PC-3 (cell line): ENCODE data around the gene INSYN2A. TPM values are rescaled to one million over a fixed set of nuclear protein-coding genes. Genes with fewer than 3 reads are reported as not detected.

Source experiments
- ATAC-seq: fragments of 200-7000 bp; cut with Tn5 transposase; 2 replicates; pipeline ENCODE4 v1.9.1; 2020; ENCODE audit warnings: mild to moderate bottlenecking, moderate library complexity
- BruUV-seq: library from RNA; stranded (reverse); fragments of 400-500 nt; replicated peaks from 2 replicates; lab custom pipeline; 2021; lab: Mats Ljungman, UMichigan
- CTCF ChIA-PET: fragments of 300-600 bp; sonication (Branson Sonifier 250); formaldehyde crosslinking; loops from one replicate; lab custom pipeline; 2022; ENCODE audit warnings: antibody characterized with exemption; lab: Charles Lee
- POLR2A ChIA-PET: fragments of 300-600 bp; sonication (Branson Sonifier 250); formaldehyde crosslinking; loops from one replicate; lab custom pipeline; 2022; ENCODE audit warnings: antibody characterized with exemption; ENCODE audit not compliant: unreplicated experiment; lab: Charles Lee
- DNase-seq: peaks from one replicate; pipeline ENCODE4 v3.0.0-alpha.2; 2015
- H2AFZ ChIP-seq: fragments of 300-600 bp; sonication (generic); 2 replicates; pipeline ENCODE4 v1.6.0; 2016; ENCODE audit warnings: antibody characterized with exemption, low read length
- H3F3A ChIP-seq: fragments of 300-600 bp; sonication (generic); one replicate; pipeline ENCODE4 v1.6.0; 2017; ENCODE audit warnings: antibody characterized with exemption, low read length, control low read depth, mild to moderate bottlenecking; ENCODE audit not compliant: unreplicated experiment
- H3K27ac ChIP-seq: fragments of 300-600 bp; sonication (generic); 2 replicates; pipeline ENCODE4 v1.5.1; 2016; ENCODE audit warnings: mild to moderate bottlenecking, low read length
- H3K27me3 ChIP-seq: fragments of 300-600 bp; sonication (generic); 2 replicates; pipeline ENCODE4 v1.6.1; 2016; ENCODE audit warnings: low read length, mixed read lengths
- H3K36me3 ChIP-seq: fragments of 300-600 bp; sonication (generic); 2 replicates; pipeline ENCODE4 v1.6.1; 2016; ENCODE audit warnings: low read depth, mixed run types, low read length, mixed read lengths
- H3K4me1 ChIP-seq: fragments of 300-600 bp; sonication (generic); 2 replicates; pipeline ENCODE4 v1.5.1; 2016; ENCODE audit warnings: low read length; ENCODE audit not compliant: insufficient read depth
- H3K4me2 ChIP-seq: fragments of 300-600 bp; sonication (generic); 2 replicates; pipeline ENCODE4 v1.6.0; 2016; ENCODE audit warnings: low read length
- H3K4me3 ChIP-seq: fragments of 300-600 bp; sonication (generic); 2 replicates; pipeline ENCODE4 v1.5.1; 2016; ENCODE audit warnings: mild to moderate bottlenecking, low read length, mixed read lengths
- H3K79me2 ChIP-seq: fragments of 300-600 bp; sonication (generic); 2 replicates; pipeline ENCODE4 v1.6.1; 2017; ENCODE audit warnings: low read length, mixed read lengths
- H3K9ac ChIP-seq: fragments of 300-600 bp; sonication (generic); 2 replicates; pipeline ENCODE4 v1.6.0; 2016; ENCODE audit warnings: mild to moderate bottlenecking, low read length
- H3K9me2 ChIP-seq: fragments of 300-600 bp; sonication (generic); replicated peaks from 2 replicates; pipeline ENCODE4 v1.6.1; 2016; ENCODE audit warnings: mixed run types, low read length, mixed read lengths
- H3K9me3 ChIP-seq: fragments of 300-600 bp; sonication (generic); 2 replicates; pipeline ENCODE4 v1.6.1; 2016; ENCODE audit warnings: low read length, mixed read lengths
- H4K20me1 ChIP-seq: fragments of 300-600 bp; sonication (generic); 2 replicates; pipeline ENCODE4 v1.6.1; 2016; ENCODE audit warnings: low read length, mixed read lengths
- CTCF ChIP-seq: fragments of 300-600 bp; sonication (generic); conservative IDR thresholded peaks from 2 replicates; pipeline ENCODE4 v1.5.1; 2017; ENCODE audit warnings: antibody characterized with exemption, low read depth, mild to moderate bottlenecking, low read length
- EZH2 ChIP-seq: fragments of 300-600 bp; sonication (generic); IDR thresholded peaks from one replicate; pipeline ENCODE4 v1.6.1; 2017; ENCODE audit warnings: antibody characterized with exemption, mild to moderate bottlenecking, low read length; ENCODE audit not compliant: unreplicated experiment
- EZH2phosphoT487 ChIP-seq: fragments of 300-600 bp; sonication (generic); IDR thresholded peaks from 2 replicates; pipeline ENCODE4 v1.6.1; 2018; ENCODE audit warnings: mild to moderate bottlenecking, antibody characterized with exemption, low read length, borderline replicate concordance
- intact Hi-C: fragments of 100-400 bp; cut with micrococcal nuclease; formaldehyde crosslinking; loops from 2 replicates; pipeline ENCODE4 v1.9.0; 2023
- total RNA-seq: library from RNA; depleted of rRNA; stranded (reverse); fragments of >200 nt; gene quantifications from 2 replicates; pipeline ENCODE4 v1.2.3, GENCODE V29; 2014

Gene INSYN2A
- total RNA-seq, 1 experiment from 2014 or later: not detected

GRCh38 chr10:127157506-127158200 lies 38.7 kb downstream of the INSYN2A start:
- no peak overlapping the region for H2AFZ ChIP-seq
- H3K27ac ChIP-seq: no peak overlapping the region
- DNase-seq (no peak), ATAC-seq (no peak)
- CTCF ChIA-PET: no interaction called here
- H3K9ac ChIP-seq: no peak overlapping the region
- TF ChIP-seq CTCF: no peak
- TF ChIP-seq EZH2phosphoT487: no peak
- TF ChIP-seq EZH2: no peak
- no peaks in the 10 kb centered on the region for H4K20me1 ChIP-seq
- H3K9me2 ChIP-seq: no peaks in the 10 kb centered on the region
- no peak overlapping the region for H3K4me2 ChIP-seq
- peaks cover 3% of the 10 kb centered on the region; the same call in 1 of the 2 replicates for H3K4me1 ChIP-seq
- H3F3A ChIP-seq: no peaks in the 10 kb centered on the region
- BruUV-seq: no TSS peak
- POLR2A ChIA-PET: no interaction called here
- H3K9me3 ChIP-seq: no peaks in the 10 kb centered on the region
- no peaks in the 10 kb centered on the region for H3K36me3 ChIP-seq
- no peak overlapping the region for H3K4me3 ChIP-seq
- H3K27me3 ChIP-seq: no peaks in the 10 kb centered on the region
- H3K79me2 ChIP-seq: no peaks in the 10 kb centered on the region
- intact Hi-C loops: no loop called here

GRCh38 chr10:127157089-127157488 lies 39.3 kb downstream of the INSYN2A start:
- TF ChIP-seq EZH2 (no peak), CTCF (no peak), EZH2phosphoT487 (no peak)
- Histone ChIP-seq H3K27ac (no peak overlapping the region), H3K27me3 (no peaks in the 10 kb centered on the region), H3K36me3 (no peaks in the 10 kb centered on the region), H3K4me1 (peaks cover 9% of the 10 kb centered on the region; the same call in 1 of the 2 replicates), H3K9ac (no peak overlapping the region), H2AFZ (no peak overlapping the region), H3K4me3 (no peak overlapping the region), H3K9me2 (no peaks in the 10 kb centered on the region), H3K9me3 (no peaks in the 10 kb centered on the region), H4K20me1 (no peaks in the 10 kb centered on the region), H3K4me2 (no peak overlapping the region), H3F3A (no peaks in the 10 kb centered on the region), H3K79me2 (no peaks in the 10 kb centered on the region)
- DNase-seq: no peak
- ATAC-seq: no peak
- BruUV-seq: no TSS peak
- ChIA-PET CTCF (no interaction called here), POLR2A (no interaction called here)
- intact Hi-C loops: no loop called here
